Measurements from ENCODE around the gene CDH23. TPM values are rescaled to one million over a fixed set of nuclear protein-coding genes. Genes with fewer than 3 reads are reported as not detected.
A peak's percentile ranks its signal among the peaks of the same experiment; 100 is the strongest.

CDH23 gene
- total RNA-seq, 1 experiment from 2014 or later = 7.8 TPM

- Histone ChIP-seq H3K36me3 (ENCODE audit: low read depth) (peaks cover 38% of the 10 kb centered on the region), H3K9me2 (ENCODE audit: insufficient read depth) (no peaks in the 10 kb centered on the region), H3K4me3 (no peak overlapping the region), H3K4me2 (peak overlapping the region; percentile 14), H3K27me3 (ENCODE audit: insufficient read depth, low read depth) (no peaks in the 10 kb centered on the region), H3K27ac (no peak overlapping the region), H3F3A (ENCODE audit: insufficient read depth, low read depth) (peaks cover 28% of the 10 kb centered on the region; the same call in 1 of the 2 replicates), H3K9me3 (ENCODE audit: insufficient read depth, low read depth) (no peaks in the 10 kb centered on the region), H4K20me1 (ENCODE audit: insufficient read depth) (peaks cover 24% of the 10 kb centered on the region), H3K4me1 (replicated peaks; ENCODE audit: insufficient read depth) (peaks cover 22% of the 10 kb centered on the region), H3K79me2 (ENCODE audit: low read depth) (peaks cover 34% of the 10 kb centered on the region), H2AFZ (no peak overlapping the region)
- BruUV-seq (replicated peaks) = no TSS peak
- CTCF ChIA-PET = interaction anchor here (0.5 to 0.6 kb wide), 2 partner anchors 112 to 391 kb away, joined by 5 read pairs; no protein-coding TSS in a partner anchor
- intact Hi-C loops (cut with micrococcal nuclease; ENCODE audit: unreplicated experiment) = loop anchor here (10.0 kb wide), 1 partner anchor 134 kb away; the partner anchor contains the start of gene CHST3
- TF ChIP-seq, protein P1, sequence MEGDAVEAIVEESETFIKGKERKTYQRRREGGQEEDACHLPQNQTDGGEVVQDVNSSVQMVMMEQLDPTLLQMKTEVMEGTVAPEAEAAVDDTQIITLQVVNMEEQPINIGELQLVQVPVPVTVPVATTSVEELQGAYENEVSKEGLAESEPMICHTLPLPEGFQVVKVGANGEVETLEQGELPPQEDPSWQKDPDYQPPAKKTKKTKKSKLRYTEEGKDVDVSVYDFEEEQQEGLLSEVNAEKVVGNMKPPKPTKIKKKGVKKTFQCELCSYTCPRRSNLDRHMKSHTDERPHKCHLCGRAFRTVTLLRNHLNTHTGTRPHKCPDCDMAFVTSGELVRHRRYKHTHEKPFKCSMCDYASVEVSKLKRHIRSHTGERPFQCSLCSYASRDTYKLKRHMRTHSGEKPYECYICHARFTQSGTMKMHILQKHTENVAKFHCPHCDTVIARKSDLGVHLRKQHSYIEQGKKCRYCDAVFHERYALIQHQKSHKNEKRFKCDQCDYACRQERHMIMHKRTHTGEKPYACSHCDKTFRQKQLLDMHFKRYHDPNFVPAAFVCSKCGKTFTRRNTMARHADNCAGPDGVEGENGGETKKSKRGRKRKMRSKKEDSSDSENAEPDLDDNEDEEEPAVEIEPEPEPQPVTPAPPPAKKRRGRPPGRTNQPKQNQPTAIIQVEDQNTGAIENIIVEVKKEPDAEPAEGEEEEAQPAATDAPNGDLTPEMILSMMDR (conservative IDR thresholded peaks at IDR 0.05) = no peak
- TF ChIP-seq EZH2 (IDR thresholded peaks at IDR 0.05; ENCODE audit: low read depth) = no peak
- POLR2A ChIA-PET (ENCODE audit: unreplicated experiment) = no interaction called here
- DNase-seq = peak; percentile 67 to 77
These were observed 434.0 kb downstream of the CDH23 start for GRCh38 chr10:71830726-71831125.

DNA sequence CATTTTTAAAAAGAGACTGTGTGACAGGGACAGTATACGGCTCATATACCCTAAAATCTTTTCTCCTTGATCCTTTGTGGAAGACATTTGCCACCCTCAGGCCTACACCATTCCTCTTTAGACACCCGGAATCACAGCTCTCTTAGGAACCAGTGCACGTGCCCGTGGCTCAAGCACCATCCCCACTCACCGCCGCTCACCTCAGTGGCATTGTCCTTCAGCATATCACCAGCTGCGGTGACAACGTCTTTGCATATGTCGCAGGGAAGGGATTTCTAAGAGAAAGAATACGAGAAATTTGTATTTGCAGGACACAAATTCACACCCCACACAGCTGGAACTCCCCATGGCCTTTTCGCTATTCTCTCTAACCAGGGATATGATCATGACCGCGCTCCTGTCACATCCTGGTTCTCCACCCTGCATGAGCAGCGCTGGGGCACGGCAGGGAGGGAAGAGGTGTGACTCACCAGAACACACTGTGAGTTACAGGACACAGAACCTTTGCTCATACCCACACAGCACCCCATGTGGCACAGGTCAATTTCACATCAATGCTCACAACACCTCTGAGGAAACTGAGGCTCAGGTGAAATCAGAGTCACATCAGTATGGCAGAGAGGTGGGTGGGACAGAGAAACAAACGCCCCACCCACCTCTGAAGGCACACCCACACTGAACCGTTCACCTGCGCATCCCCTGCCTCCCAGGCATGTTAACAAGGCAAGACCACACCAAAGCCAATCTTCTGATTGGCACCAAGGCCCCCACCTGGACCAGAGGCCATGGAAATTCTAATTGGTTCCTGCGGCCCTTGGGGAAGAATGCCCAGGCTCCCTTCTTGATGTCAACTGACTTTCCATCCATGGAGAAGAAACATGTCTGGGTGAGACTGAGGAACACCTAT, 435.2 kb downstream of the CDH23 start:
- no peaks in the 10 kb centered on the region for H3K27me3 ChIP-seq (ENCODE audit: insufficient read depth, low read depth)
- ChIA-PET POLR2A (ENCODE audit: unreplicated experiment) (no interaction called here), CTCF (no interaction called here)
- intact Hi-C loops (cut with micrococcal nuclease; ENCODE audit: unreplicated experiment) = loop anchor here (10.0 kb wide), 1 partner anchor 133 kb away; the partner anchor contains the start of gene CHST3
- no TSS peak for BruUV-seq (replicated peaks)
- no peak overlapping the region for H3K4me3 ChIP-seq
- no peaks in the 10 kb centered on the region for H3K9me3 ChIP-seq (ENCODE audit: insufficient read depth, low read depth)
- H3K4me1 ChIP-seq (replicated peaks; ENCODE audit: insufficient read depth) = peaks cover 22% of the 10 kb centered on the region
- H3K36me3 ChIP-seq (ENCODE audit: low read depth) = peaks cover 32% of the 10 kb centered on the region
- no peak overlapping the region for H3K27ac ChIP-seq
- no peak overlapping the region for H2AFZ ChIP-seq
- TF ChIP-seq EZH2 (IDR thresholded peaks at IDR 0.05; ENCODE audit: low read depth) = no peak
- TF ChIP-seq, protein P1 (conservative IDR thresholded peaks at IDR 0.05) = no peak
- peak; percentile 42 to 63 for DNase-seq
- peaks cover 36% of the 10 kb centered on the region for H4K20me1 ChIP-seq (ENCODE audit: insufficient read depth)
- H3F3A ChIP-seq (ENCODE audit: insufficient read depth, low read depth) = peaks cover 23% of the 10 kb centered on the region; the same call in 1 of the 2 replicates
- H3K4me2 ChIP-seq = no peak overlapping the region
- H3K9me2 ChIP-seq (ENCODE audit: insufficient read depth) = no peaks in the 10 kb centered on the region
- H3K79me2 ChIP-seq (ENCODE audit: low read depth) = peaks cover 46% of the 10 kb centered on the region

GRCh38 chr10:71832967-71833366, 436.2 kb downstream of the CDH23 start:
- no TSS peak for BruUV-seq (replicated peaks)

More at GRCh38 chr10:71832967-71833366, 436.2 kb downstream of the CDH23 start:
- H2AFZ ChIP-seq = no peak overlapping the region
- H3K27ac ChIP-seq = no peak overlapping the region
- H3F3A ChIP-seq (ENCODE audit: insufficient read depth, low read depth) = peaks cover 25% of the 10 kb centered on the region; the same call in 1 of the 2 replicates
- no peaks in the 10 kb centered on the region for H3K9me3 ChIP-seq (ENCODE audit: insufficient read depth, low read depth)
- POLR2A ChIA-PET (ENCODE audit: unreplicated experiment) = no interaction called here
- no peak overlapping the region for H3K4me2 ChIP-seq
- intact Hi-C loops (cut with micrococcal nuclease; ENCODE audit: unreplicated experiment) = loop anchor here (10.0 kb wide), 1 partner anchor 132 kb away; the partner anchor contains the start of gene CHST3
- H3K4me3 ChIP-seq = no peak overlapping the region
- peaks cover 28% of the 10 kb centered on the region for H3K36me3 ChIP-seq (ENCODE audit: low read depth)
- peaks cover 57% of the 10 kb centered on the region for H3K79me2 ChIP-seq (ENCODE audit: low read depth)
- peaks cover 47% of the 10 kb centered on the region for H4K20me1 ChIP-seq (ENCODE audit: insufficient read depth)
- TF ChIP-seq EZH2 (IDR thresholded peaks at IDR 0.05; ENCODE audit: low read depth) = no peak
- TF ChIP-seq, protein P1 (conservative IDR thresholded peaks at IDR 0.05) = no peak
- no peaks in the 10 kb centered on the region for H3K9me2 ChIP-seq (ENCODE audit: insufficient read depth)
- peaks cover 31% of the 10 kb centered on the region for H3K4me1 ChIP-seq (replicated peaks; ENCODE audit: insufficient read depth)
- DNase-seq = no peak
- CTCF ChIA-PET = no interaction called here
- H3K27me3 ChIP-seq (ENCODE audit: insufficient read depth, low read depth) = no peaks in the 10 kb centered on the region
